ENCODE measurements around the gene CPA4.

CPA4 gene

DNA sequence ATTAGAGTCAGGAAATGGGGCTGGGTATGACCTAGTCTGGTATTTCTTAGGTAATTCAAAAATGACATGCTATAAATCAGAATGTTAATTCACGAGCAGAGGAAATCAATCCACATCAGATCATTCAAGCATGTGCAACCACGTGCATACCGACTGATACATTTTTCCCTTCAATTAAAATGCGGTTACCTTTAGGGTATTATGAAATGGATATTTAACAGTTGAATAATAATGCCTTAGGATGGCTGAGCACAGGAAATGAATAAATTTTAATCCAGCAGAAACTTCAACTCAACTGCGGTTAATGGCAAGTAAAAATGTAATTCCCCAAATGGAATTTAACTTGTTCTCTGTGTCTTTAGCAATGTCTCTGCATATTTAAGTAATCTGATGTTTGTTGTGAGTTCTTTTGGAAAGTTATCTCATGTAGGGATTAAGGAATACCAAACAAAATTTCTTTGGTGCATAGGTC is 17.1 kb upstream of the CPA4 start:
- no peak for DNase-seq

DNA sequence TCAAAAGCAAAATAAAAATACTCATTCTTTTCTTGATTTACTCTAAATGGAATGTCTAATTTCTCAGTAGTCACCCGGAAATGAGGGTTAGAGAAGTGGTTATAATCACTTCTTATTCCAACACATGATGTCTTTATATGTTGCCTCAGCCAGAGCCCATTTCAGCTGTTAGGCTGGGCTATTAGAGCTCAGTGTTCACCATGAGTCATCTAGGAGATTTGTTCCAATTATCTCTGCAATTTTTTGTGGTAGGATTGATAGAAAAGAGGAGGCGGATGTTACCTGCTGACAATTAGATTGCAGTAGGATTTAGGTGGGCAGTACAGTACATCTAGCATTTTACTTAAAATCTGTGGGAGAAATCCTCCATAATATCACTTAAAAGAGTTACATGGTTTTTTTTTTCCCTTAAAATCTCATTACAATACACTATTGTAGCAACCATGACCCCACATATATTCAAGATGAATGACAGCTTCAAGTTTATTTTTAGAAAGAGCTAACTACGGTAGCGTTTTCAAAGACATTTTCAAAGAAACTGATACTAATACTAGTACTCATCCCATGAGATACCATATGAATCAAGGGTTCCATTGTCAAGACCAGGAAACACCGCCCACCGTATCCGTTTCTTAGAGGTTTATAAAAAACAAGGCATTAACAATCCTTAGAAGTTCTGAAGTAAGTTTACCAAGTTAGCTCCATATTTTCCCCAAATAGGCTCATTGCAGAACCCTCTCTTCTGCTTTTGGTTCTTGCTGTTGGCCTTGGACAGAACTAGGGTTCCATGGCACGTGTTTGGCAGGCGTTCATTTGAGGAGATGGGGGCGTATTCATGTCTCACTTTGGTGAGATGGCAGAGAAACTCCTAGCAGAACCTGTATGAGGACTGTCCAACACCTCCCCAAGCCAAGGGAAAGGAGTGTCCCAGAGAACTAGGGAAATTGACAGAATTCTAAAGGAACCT is 15.9 kb upstream of the CPA4 start:
- DNase-seq = no peak

DNA sequence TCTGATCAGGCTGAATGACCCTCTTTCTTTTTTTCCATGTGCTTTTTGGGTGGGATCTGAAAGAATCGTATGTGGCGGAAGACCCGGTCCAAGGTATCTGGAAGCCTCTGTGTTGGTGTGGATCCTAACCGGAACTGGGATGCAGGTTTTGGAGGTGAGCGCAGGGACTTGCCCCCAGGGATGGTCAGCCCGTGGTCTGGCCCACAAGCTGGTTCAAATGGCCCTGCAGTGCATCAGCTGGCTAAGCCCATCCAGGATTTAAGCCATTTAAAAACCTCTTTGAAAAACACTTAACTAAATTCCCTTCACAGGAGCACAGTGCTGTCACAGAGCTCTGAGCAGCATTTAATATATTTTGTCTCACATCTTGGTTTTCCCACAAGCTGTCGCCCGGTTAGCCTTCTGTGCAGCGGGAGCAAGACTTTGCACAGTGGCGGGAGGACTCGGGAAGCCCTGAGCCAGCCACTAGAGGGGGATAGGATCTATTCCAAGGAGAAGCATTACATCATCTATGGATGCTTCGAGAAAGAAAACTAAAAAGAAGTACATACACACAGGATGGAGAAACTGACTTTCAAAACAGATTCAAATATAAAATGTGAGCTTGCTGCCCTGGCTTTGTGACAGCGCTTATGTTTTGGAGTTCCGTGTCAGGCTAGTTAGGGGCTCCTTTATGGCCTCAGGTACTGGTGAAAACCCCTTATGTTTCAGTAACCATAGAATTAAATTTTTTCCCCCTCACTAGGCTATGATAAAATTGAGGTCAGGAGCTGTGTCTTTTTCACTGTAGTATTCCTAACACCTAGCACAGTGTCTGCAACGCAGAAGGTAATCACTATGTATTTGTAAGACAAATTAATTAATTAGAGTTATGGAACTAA is 15.0 kb upstream of the CPA4 start:
- DNase-seq = no peak

DNA sequence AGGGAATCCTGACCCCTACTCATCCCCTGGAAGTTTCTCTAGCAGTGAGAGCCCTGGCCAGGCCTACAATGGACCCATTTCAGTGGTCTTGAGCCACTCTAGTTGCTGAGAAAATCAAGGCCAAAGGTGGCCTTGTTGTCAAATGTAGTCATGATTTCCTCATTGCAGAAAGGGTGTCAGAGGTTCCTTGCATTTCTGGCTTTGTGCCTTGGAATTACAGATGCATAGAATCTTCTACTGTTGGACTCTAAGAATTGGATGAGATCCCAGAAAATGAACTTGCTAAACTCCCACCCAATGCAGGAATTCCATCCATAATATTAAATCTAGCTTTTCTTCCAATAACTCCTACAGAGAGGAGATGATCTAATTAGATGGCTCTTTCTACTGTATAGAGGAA is 14.1 kb upstream of the CPA4 start:
- no peak for DNase-seq

DNA sequence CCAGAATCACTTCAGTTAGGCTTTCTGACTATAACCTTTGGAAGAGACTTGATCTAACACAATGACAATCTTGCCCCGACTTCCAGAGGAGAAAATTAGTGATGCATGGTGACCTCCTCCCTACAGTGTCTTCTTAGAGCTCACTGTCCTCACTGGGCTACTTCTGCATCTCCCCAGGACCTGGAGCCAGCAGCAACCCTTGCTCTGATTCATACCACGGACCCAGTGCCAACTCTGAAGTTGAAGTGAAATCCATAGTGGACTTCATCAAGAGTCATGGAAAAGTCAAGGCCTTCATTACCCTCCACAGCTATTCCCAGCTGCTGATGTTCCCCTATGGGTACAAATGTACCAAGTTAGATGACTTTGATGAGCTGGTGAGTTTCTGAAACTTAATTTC is 13.7 kb upstream of the CPA4 start:
- DNase-seq = no peak

DNA sequence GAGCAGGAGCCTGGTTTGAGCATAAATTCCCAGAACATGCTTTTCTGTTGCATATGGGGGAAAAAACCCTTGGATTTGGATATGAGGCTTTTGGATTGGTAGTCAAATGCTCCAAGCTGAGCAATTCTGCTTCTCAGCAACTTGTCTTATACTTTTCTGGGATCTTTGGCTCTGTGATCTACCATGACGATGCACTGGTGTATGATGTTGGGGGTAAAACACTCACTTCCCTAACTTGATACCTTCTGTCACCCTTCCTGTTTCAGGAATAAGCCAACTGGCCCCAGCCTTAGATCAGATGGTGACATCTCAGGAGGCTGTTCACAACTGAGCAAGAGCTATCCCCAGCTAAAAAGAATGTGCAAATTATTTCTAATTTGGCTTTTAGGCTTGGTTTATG is 13.1 kb upstream of the CPA4 start:
- DNase-seq = no peak

DNA sequence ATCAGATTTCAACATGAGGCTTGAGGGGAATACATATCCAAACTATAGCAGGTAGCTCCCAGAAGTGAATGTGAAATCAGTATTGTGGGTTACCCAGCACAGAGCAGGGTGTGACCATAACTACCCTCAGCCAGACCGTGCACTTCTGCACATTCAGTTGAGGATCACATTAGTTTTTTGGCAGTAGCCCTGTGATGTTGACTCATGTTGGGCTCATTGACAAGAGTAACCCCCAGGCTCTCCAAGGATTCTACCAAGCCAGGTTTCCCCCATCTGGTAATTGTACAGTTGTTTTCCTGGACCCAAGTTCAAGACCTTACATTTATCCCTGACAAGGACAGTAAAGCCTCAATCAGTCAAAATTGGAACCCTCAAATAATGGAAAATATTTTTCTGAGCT is 11.7 kb upstream of the CPA4 start:
- no peak for DNase-seq

DNA sequence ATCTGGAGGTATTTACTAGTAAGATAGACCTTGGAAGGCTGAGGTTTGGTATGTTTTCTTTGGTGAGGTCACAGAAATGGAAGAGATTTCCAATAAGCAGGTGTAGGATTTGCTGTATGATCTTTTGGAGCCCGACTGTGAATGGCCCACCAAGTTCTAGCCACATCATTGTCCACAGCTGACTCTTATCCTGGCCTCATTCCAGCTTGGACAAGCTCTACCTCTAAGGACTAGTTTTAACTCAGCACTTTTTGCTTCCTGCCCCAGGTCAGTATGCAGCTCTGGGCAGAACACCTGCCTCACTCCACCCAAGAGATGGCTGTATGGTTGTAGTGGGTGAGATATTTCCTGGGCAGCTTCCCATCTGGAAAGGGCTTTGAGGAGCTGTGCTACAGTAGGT is 6.1 kb upstream of the CPA4 start:
- DNase-seq = no peak

DNA sequence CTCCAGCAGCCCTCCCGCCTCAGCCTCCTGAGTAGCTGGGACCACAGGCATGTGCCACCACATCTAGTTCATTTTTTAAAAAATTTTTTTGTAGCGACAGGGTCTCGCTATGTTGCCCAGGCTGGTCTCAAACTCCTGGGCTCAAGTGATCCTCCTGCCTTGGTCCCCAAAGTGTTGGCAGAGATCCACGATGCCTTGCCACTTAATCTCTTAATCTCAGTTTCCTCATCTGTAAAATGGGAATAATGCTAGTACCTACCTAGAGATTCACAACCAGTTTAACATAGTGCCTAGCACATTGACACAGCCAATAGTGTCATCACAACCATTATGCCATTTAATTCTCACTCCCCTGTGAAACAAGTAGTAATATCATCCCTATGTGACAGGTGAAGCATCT is 4.8 kb upstream of the CPA4 start:
- DNase-seq = no peak

DNA sequence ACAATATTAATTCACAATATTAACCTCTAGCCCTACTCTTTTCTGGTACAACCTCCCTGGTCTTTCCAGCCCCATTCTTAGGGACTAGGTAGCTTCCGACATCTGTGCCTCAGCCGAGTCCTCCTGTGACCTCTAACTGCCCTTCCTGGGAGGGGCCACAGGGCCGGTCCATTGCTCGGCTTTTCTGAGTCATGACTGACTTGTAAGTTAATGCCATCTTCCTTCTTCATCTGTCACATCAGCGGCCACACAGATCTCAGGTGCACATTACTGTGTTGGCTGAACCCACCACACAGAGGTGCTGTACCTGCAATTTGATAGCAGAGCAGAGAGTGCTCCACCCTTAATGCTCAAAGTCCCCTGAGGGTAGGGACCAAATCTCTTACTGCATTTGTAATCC is 4.1 kb upstream of the CPA4 start:
- DNase-seq = no peak

DNA sequence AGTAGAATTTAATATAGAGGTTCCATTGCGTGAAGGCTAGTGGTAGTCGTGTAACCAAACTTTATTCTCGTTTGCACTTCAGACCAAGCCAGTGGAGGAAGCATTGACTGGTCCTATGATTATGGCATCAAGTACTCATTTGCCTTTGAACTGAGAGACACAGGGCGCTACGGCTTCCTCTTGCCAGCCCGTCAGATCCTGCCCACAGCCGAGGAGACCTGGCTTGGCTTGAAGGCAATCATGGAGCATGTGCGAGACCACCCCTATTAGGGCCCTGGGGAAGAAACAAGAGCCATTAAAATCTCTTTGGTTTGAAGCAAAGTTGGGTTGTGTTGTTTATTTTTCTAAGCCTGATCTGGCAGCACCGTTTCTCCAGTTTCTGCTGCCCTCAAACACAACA is 3.5 kb upstream of the CPA4 start:
- no peak for DNase-seq

DNA sequence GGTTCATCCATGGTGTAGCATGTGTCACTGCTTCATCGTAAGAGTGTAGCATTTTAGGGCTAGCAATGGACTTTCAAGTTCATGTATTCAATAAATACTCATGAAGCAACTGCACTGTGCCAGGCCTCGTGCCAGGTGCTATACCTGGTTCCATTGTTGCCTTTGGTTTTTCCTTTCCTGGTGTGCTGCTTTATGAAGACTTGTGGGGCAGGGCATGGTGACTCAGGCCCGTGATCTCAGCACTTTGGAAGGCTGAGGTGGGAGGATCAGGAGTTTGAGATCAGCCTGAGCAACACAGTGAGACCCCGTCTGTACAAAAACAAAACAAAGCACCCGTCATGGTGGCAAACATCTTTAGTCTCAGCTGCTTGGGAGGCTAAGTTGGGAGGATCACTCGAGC is 2.2 kb upstream of the CPA4 start:
- peak; percentile 8 for DNase-seq

DNA sequence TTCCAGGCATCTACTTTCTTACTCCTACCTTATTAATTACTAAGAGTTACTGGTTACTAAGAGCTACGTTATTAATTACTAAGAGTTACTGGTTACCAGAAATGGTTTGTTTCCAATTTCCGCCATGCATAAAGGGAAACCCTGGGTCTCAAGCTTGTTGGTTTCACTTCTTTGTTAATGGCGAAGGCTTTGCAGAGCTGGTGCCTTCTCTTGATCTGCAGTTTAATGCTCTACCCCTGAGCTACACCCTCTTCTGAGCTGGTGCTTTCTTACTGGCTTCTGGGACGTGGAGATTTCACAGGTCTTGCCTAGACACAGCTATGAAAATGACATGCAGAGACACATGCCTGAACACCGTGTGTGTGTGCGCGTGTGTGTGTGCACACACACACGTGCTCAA is 560 bp downstream of the CPA4 start:
- no peak for DNase-seq

DNA sequence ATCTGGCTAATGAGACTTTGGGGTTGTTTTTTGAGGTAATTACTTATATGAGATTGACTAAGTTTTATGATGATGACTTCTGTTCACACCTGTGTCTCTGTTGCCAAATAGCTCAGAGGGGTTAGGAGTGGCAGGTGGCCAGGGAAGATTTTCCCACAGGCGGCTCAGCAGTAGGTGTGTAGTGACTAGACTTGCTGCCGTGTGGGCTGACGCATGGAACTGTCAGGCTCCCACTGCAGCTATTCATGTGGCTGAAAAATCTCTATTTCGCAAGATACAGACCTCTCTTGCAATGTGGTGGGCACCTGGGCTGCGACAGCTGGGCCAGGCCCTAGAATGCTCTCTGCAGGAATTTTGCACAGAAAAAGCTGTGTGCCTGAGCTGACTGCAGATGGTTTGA is 1.4 kb downstream of the CPA4 start:
- no peak for DNase-seq

DNA sequence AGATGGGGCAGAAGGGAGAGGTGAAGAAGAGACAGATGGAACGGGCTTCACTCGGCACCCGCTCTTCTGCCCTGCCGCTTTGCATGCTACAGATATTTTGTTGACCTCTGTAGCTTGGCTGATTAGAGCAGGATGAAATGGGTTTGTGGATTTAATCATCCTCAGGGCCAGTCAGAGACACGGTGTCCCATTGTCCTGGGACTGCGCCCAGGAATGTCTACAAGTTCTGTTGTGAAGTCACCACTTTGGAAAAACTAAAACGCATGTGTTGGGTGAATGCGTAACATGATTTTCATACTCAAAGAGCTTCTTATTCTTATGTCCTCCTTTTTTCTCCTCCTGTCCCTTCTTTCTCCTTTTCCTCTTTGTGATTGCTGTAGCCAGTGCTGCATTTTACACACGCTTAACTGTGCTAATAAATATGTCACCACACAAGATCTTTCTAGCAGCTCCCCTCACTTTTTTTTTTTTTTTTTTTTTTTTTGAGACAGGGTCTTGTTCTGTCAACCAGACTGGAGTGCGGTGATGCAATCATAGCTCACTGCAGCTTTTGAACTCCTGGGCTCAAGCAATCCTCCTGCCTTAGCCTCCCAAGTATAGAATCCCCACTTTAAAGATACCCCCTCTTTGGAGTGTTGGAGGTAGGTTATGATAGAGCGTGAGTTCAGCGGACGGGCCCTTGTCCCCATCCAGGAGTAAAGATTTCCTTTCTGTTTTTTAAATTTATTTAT is 3.4 kb downstream of the CPA4 start:
- DNase-seq = no peak

DNA sequence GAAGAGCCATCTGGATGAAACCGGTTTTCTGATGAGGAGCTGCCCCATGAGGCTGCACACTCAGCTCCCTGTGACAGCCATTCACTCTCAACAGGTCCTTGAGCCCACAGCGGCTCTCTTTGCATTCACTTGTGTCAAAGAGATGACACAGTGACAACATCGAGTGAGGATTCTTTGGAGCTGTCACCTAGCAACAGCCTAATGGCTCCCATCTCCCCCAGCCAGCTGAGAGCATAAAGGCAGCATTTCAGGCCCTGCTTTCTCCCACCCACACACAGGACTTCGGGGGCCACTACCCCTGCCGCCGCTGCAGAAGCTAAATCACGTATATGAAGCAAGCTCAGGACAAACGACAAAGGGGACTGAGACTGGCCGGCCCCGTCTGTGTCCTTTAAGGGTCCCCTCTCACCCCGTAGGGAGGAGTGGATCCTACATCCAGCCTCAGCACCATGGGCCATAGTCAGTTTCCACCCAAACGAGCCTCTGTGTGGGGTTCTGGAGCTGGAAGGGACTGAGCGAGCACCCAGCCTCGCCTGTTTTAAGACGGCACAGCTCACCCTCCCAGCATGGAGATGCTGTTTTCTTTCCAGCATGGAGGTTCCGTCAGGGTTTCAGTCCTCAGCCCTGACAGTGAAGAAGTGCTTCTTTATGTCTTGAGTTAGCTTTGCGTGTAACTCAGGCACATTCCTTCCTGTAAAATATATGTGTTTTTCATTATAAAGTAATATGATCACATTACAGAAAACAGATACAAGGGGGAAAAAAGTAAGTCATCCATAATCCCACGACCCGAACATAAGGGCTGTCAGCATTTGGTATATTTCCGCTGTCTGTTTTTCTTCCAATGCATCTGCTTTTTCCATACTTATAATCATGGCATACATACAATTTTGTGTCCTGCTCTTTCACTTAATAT is 4.9 kb downstream of the CPA4 start:
- no peak for DNase-seq

DNA sequence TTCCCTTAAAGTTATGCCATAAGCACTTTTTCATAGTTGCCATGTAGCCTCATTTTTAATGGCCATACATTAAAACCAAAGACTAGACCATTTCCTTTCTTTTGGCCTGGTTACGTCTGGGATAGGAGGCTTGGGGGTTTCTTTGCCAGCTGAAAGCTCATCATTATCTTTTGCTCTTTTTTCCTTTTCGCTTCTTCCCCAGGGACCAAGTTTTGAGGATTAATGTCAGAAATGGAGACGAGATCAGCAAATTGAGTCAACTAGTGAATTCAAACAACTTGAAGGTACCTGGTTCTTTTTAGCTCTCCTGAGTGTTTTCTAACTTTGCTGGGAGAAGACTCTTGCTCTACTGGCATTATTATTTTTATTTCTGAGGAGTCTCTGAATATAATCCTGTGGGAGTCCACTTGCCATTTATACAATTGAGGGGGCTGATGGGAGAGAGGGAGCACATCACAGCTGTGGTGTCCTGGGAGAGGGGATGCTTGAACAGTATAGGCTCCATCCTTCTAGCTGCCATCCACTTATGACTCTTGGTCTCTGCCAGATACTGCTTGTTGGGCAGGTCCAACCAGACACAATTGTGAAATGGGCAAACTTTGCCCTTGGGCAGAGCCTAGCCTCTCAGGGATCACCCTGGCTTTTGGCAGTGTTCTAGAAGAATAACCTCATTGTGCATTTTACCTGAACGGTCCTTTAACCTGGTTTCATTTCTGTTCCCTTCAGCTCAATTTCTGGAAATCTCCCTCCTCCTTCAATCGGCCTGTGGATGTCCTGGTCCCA is 5.8 kb downstream of the CPA4 start:
- no peak for DNase-seq

DNA sequence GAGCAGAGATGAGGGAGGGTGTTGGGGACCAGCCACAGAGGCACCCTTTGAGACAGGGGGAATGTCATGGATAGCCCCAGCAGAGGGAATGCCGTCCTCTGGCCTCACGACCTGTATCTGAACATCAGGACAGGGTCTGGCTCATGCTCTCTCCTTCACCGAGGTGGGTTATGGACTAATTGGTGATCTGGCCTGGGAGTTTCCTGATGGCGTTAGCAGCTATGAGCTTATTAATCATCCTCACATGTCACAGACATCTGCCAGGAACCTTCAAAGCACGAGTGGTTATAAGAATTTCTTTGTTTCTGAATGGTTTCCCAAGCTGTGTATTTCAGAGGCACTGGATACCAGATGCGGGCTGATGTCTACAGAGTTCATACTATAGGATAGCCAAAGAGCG is 6.9 kb downstream of the CPA4 start:
- DNase-seq = no peak

DNA sequence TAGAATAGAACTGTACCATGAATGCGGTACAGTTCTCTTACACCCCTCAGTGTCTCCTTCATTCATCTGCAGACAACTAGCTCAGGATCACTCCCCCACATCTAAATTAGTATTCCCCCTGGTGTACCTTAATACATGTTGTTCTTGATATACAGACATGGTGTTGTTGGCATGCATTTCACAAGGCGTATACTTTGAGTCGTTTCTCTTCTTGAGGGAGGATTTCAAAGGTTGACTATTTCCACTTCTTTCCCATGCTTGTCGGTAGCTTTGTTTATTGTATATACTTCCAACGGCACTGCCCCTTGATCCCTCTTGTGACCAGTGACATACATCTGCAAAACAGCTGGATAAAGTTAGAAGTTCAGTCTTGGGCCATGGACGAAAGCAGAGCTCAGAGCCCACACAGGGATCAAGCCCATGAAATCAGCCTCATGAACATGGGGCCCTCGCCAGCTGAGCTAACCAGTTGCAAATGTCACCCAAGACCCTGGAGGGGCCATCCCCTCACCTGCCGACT is 8.6 kb downstream of the CPA4 start:
- no peak for DNase-seq

DNA sequence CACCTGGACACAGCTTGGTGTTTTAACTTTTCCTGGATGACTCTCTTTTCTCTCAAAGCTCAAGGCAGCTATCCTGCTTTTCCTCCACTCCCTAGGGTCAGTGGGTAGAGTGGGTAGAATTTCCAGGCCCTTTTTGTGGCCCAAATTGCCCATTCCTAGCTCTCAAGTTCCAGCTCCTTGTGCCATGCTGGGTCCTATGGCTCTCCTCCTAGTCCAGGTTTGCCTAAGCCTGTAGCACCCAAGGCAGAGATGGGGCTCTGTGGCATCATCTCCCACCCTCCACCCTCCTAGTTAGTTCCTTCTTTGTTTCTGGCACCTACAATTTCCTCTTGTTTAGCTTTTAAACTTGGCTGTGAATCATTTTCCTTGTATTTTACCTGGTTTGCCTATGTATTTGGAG is 9.7 kb downstream of the CPA4 start:
- DNase-seq = no peak

DNA sequence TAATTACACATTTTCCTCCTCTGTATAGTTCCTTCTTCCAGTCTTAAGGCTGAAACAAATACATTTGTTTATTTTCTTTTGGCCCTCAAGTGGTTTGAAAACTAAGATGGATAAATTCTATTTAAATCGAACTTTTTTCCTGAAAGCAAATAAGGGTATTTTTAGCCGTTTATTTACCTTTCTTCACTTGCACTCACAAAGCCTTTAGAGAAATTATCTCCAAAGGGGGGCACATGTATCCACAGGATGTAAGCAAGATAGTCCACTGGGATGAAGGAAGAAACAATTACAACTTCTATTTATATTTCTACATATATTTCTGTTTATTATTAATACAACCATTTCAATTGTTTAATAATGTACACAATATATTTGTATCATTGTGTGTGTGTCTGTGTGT is 10.2 kb downstream of the CPA4 start:
- no peak for DNase-seq

Data from T1000 (cell line).